Transverse colon (tissue), 4 donors: ENCODE data around the gene AHCYL1. TPM values are rescaled to one million over a fixed set of nuclear protein-coding genes. Genes with fewer than 3 reads are reported as not detected.

Experiments used
- DNase-seq: peaks from one replicate; pipeline ENCODE4 v3.0.0-alpha.2; 2019
- H3K27ac ChIP-seq, 4 donors: fragments of 200-600 bp; sonication (generic); 2 replicates each; pipeline ENCODE4 v1.5.1; 2016 to 2018; ENCODE audit warnings: inconsistent platforms in 4 of 4
- H3K27me3 ChIP-seq: fragments of 200-600 bp; sonication (generic); 2 replicates; pipeline ENCODE4 v1.5.1; 2017; ENCODE audit warnings: inconsistent platforms
- H3K36me3 ChIP-seq, 4 donors: fragments of 200-600 bp; sonication (generic); 2 replicates each; pipeline ENCODE4 v1.5.1; 2017 to 2019; ENCODE audit warnings: inconsistent platforms in 4 of 4
- H3K4me1 ChIP-seq, 4 donors: fragments of 200-600 bp; sonication (generic); 2 replicates each; pipeline ENCODE4 v1.5.1; 2017 to 2020; ENCODE audit warnings: inconsistent platforms in 4 of 4
- H3K4me3 ChIP-seq, 4 donors: fragments of 200-600 bp; sonication (generic); 1 replicate in 1 of 4; 2 replicates in 3 of 4; pipeline versions ENCODE4 v1.5.1 to v1.6.1; 2017 to 2019; ENCODE audit warnings: inconsistent platforms in 4 of 4
- H3K9me3 ChIP-seq, 2 donors: fragments of 200-600 bp; sonication (generic); 2 replicates each; pipeline ENCODE4 v1.5.1; 2017 to 2019; ENCODE audit warnings: inconsistent platforms in 2 of 2
- CTCF ChIP-seq, 5 experiments: fragments of 200-600 bp in 3 of 5; fragments of 450-650 bp in 2 of 5; sonication (generic) in 3 of 5; IDR thresholded peaks; 1 replicate in 2 of 5; 2 replicates in 3 of 5; pipeline ENCODE4 v1.5.1; 2016 to 2017; ENCODE audit warnings: antibody characterized with exemption in 5 of 5, inconsistent platforms in 3 of 5, mild to moderate bottlenecking in 2 of 5, moderate library complexity in 1 of 5
- EP300 ChIP-seq: sonication (generic); formaldehyde crosslinking; IDR thresholded peaks from one replicate; pipeline ENCODE4 v1.6.1; 2017; ENCODE audit warnings: antibody characterized with exemption, low read depth
- POLR2A ChIP-seq: fragments of 450-650 bp; IDR thresholded peaks from one replicate; pipeline ENCODE4 v1.6.1; 2016; ENCODE audit warnings: antibody characterized with exemption, mild to moderate bottlenecking, moderate library complexity
- POLR2AphosphoS5 ChIP-seq, 3 donors: sonication (generic); formaldehyde crosslinking; IDR thresholded peaks; one replicate each; pipeline ENCODE4 v1.6.1; 2016; ENCODE audit warnings: antibody characterized with exemption in 3 of 3
- WGBS, 2 donors: methylation state at CpG; one replicate each; pipeline ENCODE4 v1.1.5; 2018; ENCODE audit warnings: low coverage in 1 of 2; 5-methylcytosine and 5-hydroxymethylcytosine counted together
- in situ Hi-C, 4 donors: fragments of 200-750 bp; cut with MboI; loops; one replicate each; pipeline versions ENCODE4 v1.15.0 to v1.15.1; 2017; ENCODE audit warnings: low sequenced_read_pairs in 3 of 4, low pct_ligation_motif_present in 1 of 4, low pct_unique_long_range_greater_than_20kb in 1 of 4
- intact Hi-C: fragments of 100-400 bp; cut with DNase I; formaldehyde crosslinking; loops from one replicate; pipeline ENCODE4 v1.15.1; 2023; ENCODE audit warnings: low total_unique reads
- total RNA-seq, 4 donors: library from RNA; depleted of rRNA; stranded (reverse); fragments of >200 nt; gene quantifications; one replicate each; pipeline ENCODE4 v1.1.0, GENCODE V29; 2016

The AHCYL1 gene
- total RNA-seq, 4 donors from 2014 or later, result 31.8 to 71.5 (median 51.3) TPM

GRCh38 chr1:109983380-109984189, 980 bp upstream of the AHCYL1 start:
- no peak for TF ChIP-seq POLR2A
- no peak for TF ChIP-seq POLR2AphosphoS5 (IDR thresholded peaks at IDR 0.05)
- in situ Hi-C loops (loop anchor here (5.0 to 25.0 kb wide), 7 partner anchors 56 to 446 kb away; partner anchors contain the start of genes GNAI3 (in 4 of the 4), GSTM4 (in 3 of the 4), GPR61 (in 1 of the 4) and GSTM2 (in 1 of the 4)), intact Hi-C loops (loop anchor here (1.0 to 10.0 kb wide), 3 partner anchors 59 to 329 kb away; partner anchors contain the start of gene GSTM4)
- Histone ChIP-seq H3K27me3 (no peaks in the 10 kb centered on the region), H3K36me3 (no peaks in the 10 kb centered on the region), H3K9me3 (no peaks in the 10 kb centered on the region), H3K4me3 (no peak overlapping the region), H3K27ac (peak overlapping the region; percentile 93 to 98 (median 96)), H3K4me1 (peaks cover 24 to 53% (median 40%) of the 10 kb centered on the region in 4 donors)
- WGBS, 2 donors, result 51 to 59% methylated on average over 3 to 5 of the region's 5 CpGs
- no peak for DNase-seq

GRCh38 chr1:109984190-109984455, 442 bp upstream of the AHCYL1 start:
- no peaks in the 10 kb centered on the region for H3K27me3 ChIP-seq
- intact Hi-C loops, result loop anchor here (1.0 to 10.0 kb wide), 3 partner anchors 59 to 329 kb away; partner anchors contain the start of gene GSTM4
- no peaks in the 10 kb centered on the region for H3K9me3 ChIP-seq
- in situ Hi-C loops, result loop anchor here (5.0 to 25.0 kb wide), 7 partner anchors 57 to 447 kb away; partner anchors contain the start of genes GNAI3 (in 4 of the 4), GSTM4 (in 3 of the 4), GPR61 (in 1 of the 4) and GSTM2 (in 1 of the 4)
- H3K4me1 ChIP-seq, result peaks cover 24 to 55% (median 41%) of the 10 kb centered on the region in 4 donors
- no peak for TF ChIP-seq CTCF (IDR thresholded peaks at IDR 0.05)
- peak overlapping the region; percentile 93 to 98 (median 96) for H3K27ac ChIP-seq
- H3K36me3 ChIP-seq, result no peaks in the 10 kb centered on the region
- 16% methylated on average over 7 of the region's 7 CpGs; no CpG with 5 or more reads in 1 of the 2 donors for WGBS, 2 donors
- H3K4me3 ChIP-seq, result no peak overlapping the region
- no peak for DNase-seq

GRCh38 chr1:109985247-109986053, 885 bp downstream of the AHCYL1 start:
- Histone ChIP-seq H3K9me3 (no peaks in the 10 kb centered on the region), H3K27ac (peak overlapping the region; percentile 93 to 98 (median 96)), H3K27me3 (no peaks in the 10 kb centered on the region), H3K36me3 (no peaks in the 10 kb centered on the region), H3K4me3 (peak overlapping the region; percentile 69 to 86 (median 84)), H3K4me1 (peaks cover 20 to 57% (median 41%) of the 10 kb centered on the region in 4 donors)
- peak; percentile 24 for DNase-seq
- WGBS, 2 donors, result 5 to 10% methylated on average over 3 to 22 of the region's 22 CpGs
- in situ Hi-C loops (loop anchor here (5.0 to 25.0 kb wide), 6 partner anchors 208 to 448 kb away; partner anchors contain the start of genes GNAI3 (in 4 of the 4), GSTM4 (in 3 of the 4), GPR61 (in 1 of the 4) and GSTM2 (in 1 of the 4)), intact Hi-C loops (loop anchor here (10.0 kb wide), 2 partner anchors 61 to 331 kb away; partner anchors contain the start of gene GSTM4)
- TF ChIP-seq EP300 (no peak), CTCF (IDR thresholded peaks at IDR 0.05) (no peak), POLR2AphosphoS5 (IDR thresholded peaks at IDR 0.05) (no peak), POLR2A (no peak)

- 89 to 91% methylated on average over 3 of the region's 3 CpGs for WGBS, 2 donors
- intact Hi-C loops, result loop anchor here (10.0 kb wide), 2 partner anchors 61 to 331 kb away; partner anchors contain the start of gene GSTM4
- peak overlapping the region in 2 of 4 donors; percentile 69 to 86 for H3K4me3 ChIP-seq
- no peaks in the 10 kb centered on the region for H3K36me3 ChIP-seq
- TF ChIP-seq EP300, result no peak
- no peak for TF ChIP-seq CTCF (IDR thresholded peaks at IDR 0.05)
- no peak for TF ChIP-seq POLR2AphosphoS5 (IDR thresholded peaks at IDR 0.05)
- no peak for TF ChIP-seq POLR2A
- H3K9me3 ChIP-seq, result no peaks in the 10 kb centered on the region
- H3K27ac ChIP-seq, result peak overlapping the region in 3 of 4 donors; percentile 93 to 96 (median 95)
- peaks cover 19 to 54% (median 38%) of the 10 kb centered on the region in 4 donors for H3K4me1 ChIP-seq
- DNase-seq, result no peak
- in situ Hi-C loops, result loop anchor here (5.0 to 25.0 kb wide), 6 partner anchors 209 to 449 kb away; partner anchors contain the start of genes GNAI3 (in 4 of the 4), GSTM4 (in 3 of the 4), GPR61 (in 1 of the 4) and GSTM2 (in 1 of the 4)
- H3K27me3 ChIP-seq, result no peaks in the 10 kb centered on the region
Observed at GRCh38 chr1:109986054-109986444, 1.5 kb downstream of the AHCYL1 start.
